ENCODE measurements around the gene TMEM82. TPM values are rescaled to one million over a fixed set of nuclear protein-coding genes. Genes with fewer than 3 reads are reported as not detected.
"Not testable (repeated sequence)": the region's sequence is repeated elsewhere in the genome, so short reads cannot be mapped to it uniquely, and the experiment has no call there.

The TMEM82 gene
- not detected in 2 replicates for total RNA-seq

DNA sequence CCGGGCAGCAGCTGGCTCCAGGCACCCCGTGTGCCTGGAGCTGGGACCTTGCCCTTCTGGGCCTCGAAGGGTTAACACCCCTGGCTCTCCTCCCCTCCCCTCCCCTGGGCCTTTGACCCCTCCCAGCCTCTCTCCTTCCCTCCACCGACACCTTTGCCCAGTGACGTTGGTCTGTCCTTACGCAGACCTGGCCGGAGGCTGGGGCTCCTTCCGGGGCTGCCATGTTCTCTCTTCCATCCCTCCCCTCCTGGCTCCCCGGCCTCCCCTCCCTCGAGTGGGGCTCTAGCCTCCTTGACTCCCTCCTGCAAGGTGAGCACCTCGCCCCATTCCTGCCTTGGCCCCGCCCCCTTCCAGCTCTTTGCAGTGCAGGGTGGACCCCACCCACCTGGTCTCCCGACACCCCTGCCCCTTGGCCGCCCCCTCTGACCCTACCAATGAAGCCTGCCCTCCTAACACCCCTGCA is at the start of gene TMEM82:
TSS of gene TMEM82 (plus strand) at position 161 of the 463 bp plus-strand sequence. CDS start at position 222, 61 bp downstream.
- no peak for DNase-seq (ENCODE audit: extremely low read depth, low read depth, low spot score)

DNA sequence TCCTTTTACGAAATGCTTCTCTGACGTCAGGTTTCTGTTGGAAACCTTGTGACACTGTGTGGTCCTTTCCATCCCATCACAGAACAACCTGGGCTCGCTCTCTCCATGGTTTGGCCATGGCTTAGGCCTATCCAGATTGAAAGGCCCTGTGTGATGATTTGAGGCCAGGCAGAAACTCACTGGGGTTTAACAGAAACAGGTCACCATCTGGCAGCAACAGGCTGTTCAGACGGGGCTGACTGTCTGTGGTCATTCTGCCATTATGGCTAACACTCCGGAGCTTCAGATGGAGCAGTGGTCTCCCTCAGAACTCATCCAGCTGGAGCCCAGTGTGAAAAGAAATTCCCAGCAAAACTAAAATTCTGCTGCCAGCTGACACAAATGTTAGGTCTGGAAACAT is 48.9 kb upstream of the TMEM82 start:
- DNase-seq (ENCODE audit: extremely low read depth, low read depth, low spot score): no peak

DNA sequence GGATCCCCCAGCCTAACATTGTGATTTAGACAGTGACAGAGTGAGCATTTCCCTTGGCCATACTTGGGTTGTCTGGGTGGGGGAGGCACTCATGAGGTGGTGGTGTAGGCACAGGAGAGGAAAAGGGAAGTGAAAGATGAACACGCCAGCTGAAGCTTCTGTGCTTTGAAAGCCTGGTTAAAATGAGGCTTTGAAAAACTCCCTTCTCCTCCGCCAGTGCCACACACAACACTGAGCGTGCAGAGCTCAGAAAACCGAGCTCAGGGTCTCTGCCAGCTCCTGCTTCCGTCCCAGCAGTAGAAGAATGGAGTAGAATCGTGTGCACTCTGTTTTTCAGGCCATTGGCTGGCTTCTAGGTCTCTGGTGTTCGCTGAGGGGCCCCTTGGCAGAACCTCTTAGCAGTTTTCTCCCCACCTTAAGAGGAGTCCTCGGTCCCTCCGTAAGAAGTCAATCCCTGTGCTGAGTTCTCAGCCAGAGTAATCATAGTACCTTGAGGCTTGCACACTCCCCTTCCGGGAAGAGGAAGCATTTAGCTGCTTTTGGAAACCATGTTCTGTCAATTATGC is 45.3 kb upstream of the TMEM82 start:
- no peak for DNase-seq (ENCODE audit: extremely low read depth, low read depth, low spot score)

DNA sequence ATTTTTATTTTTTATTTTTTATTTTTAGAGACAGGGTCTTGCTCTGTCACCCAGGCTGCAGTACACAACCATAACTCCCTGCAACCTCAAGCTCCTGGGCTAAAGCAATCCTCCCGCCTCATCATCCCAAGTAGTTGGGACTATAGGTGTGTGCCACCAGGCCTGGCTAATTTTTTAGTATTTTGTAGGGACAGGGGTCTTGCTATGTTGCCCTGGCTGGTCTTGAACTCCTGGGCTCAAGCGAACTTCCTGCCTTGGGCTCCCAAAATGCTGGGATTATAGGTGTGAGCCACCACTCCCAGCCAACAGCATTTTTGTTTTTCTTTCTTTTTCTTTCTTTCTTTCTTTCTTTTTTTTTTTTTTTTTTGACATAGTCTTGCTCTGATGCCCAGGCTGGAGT is 44.1 kb upstream of the TMEM82 start:
- DNase-seq (ENCODE audit: extremely low read depth, low read depth, low spot score): no peak

DNA sequence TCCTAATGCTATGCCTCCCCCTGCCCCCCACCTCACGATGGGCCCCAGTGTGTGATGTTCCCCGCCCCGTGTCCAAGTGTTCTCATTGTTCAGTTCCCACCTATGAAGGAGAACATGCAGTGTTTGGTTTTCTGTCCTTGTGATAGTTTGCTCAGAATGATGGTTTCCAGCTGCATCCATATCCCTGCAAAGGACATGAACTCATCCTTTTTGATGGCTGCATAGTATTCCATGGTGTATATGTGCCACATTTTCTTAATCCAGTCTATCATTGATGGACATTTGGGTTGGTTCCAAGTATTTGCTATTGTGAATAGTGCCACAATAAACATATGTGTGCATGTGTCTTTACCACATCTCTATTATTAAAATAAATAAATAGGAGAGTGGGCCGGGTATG is 43.0 kb upstream of the TMEM82 start:
- not testable (repeated sequence) for DNase-seq (ENCODE audit: extremely low read depth, low read depth, low spot score)

DNA sequence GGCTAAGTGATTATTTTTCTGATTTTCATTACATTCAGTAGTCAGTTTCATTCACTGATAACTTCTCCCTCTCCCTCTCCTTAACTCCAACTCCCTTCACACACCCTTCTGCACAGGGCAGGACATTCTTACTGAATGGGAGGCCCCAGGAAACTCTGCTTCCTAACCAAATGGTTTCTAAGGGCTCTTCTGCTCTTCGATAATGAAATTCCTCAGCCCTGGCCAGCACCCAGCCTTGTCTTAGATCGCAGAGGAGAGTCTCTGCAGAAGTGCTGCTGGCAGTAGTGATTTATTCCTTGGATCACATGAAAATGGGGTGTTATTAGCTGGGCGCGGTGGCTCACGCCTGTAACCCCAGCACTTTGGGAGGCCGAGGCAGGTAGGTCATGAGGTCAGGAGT is 41.8 kb upstream of the TMEM82 start:
- no peak for DNase-seq (ENCODE audit: extremely low read depth, low read depth, low spot score)

DNA sequence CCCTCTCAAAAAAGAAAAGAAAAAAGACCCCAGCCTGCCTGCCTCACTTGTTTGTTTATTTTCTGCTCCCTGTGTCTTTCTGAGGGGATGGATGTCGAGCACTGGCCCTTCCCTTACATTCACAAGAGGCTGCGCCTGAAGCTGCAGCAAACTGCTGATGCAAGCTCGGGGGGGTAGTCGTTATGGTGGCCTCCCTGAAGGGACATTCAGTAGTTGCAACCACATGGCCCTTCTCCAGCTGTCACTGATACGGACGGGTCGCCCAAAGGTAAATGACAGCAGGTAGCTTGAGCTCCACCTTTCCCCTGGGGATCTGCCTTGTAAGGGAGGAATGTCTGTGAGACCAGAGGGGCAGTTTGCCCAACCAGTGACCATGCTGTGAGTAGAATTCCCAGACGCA is 40.5 kb upstream of the TMEM82 start:
- no peak for DNase-seq (ENCODE audit: extremely low read depth, low read depth, low spot score)

DNA sequence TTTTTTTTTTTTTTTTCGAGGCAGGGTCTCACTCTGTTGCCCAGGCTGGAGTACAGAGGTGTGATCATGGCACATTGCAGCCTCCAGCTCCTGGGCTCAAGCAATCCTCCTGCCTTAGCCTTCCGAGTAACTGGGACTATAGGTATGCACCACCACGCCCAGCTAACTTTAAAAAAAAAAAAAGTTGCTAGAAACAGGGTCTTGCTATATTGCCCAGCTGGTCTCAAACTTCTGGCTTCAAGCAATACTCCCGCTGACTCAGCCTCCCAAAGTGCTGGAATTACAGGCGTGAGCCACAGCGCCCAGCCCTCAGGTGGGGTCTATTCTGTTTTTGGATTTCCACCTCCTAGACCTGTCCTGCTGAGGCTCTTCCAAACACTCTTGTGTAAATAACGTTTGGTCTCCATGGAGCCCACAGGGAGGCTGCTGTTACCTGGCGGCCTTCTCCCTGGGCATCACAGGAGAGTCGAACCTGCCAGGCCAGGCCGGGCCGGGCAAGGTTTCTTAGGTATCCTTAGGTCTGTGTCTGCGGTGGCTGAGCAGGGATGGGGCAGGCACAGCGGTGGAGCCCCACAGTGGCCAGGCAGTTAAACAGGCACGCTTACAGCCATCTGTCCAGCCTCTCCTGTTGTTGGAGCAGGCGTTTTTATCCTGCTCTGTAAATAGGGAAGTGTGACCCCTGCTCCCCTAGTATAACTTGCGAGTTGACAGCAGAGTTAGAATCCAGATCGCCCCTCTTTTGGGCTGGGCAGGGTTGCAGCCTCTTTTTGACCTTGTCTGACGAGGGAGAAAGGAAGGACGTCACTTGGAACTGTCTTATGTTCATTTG is 39.4 kb upstream of the TMEM82 start:
- DNase-seq (ENCODE audit: extremely low read depth, low read depth, low spot score): no peak

DNA sequence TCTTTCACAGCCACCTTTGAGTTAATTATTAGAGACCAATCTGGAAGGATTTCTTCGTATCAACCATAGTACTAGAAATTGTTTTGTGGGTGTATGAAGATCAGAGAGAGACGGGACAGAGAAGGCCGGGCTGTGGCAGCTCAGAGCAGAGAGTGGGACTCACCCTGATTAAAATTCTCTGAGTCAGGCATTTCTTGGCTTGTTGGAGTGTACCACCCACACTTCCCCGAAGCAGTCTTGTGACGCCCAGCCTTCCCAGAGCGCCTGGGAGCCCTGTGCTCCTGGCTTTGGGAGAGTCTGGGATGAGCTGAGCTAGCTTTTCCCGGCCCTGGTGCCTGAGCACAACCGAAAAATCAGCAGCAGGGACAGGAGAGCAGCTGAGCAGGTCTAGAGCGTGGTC is 38.7 kb upstream of the TMEM82 start:
- no peak for DNase-seq (ENCODE audit: extremely low read depth, low read depth, low spot score)

DNA sequence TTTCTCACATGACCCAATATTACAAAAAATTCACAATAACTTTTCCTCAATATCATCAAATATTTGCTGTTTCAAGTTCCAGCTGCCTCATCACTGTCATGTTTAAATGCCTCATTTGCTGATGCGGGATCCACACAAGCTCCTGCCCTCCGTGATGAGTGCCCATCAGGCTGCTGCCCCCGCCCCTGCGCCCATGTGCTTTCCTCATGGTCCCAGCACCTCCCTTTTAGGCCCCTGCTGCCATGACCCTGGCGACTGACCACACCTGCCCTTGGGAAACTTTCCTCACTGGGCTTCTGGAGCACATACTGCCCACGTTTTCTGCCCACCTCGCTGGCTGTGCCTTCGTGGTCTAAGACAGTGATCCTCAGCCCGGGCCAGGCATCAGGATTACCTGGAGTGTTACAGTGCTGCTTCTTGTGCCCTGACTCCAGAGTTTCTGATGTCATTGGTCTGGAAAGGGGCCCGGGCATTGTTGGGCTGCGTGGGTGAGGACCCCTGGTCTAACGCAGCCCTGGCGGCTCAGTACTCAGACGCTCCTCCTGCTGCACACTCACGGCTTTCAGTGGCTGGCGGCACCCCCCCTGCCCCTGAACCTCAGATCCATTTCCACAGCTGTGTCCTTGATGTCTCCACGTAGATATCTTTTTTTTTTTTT is 37.6 kb upstream of the TMEM82 start:
- DNase-seq (ENCODE audit: extremely low read depth, low read depth, low spot score): no peak

DNA sequence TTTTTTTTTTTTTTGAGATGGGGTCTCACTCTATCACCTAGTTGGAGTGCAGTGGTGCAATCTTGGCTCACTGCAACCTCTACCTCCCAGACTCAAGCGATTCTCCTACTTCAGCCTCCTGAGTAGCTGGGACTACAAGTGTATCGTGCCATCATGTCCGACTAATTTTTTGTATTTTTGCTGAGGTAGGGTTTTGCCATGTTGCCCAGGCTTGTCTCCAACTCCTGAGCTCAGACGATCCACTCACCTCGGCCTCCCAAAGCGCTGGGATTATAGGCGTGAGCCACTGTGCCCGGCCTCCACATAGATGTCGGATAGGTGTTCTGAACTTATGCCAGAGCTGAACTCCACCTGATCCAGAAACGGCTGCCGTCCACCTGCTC is 37.1 kb upstream of the TMEM82 start:
- DNase-seq (ENCODE audit: extremely low read depth, low read depth, low spot score): no peak

DNA sequence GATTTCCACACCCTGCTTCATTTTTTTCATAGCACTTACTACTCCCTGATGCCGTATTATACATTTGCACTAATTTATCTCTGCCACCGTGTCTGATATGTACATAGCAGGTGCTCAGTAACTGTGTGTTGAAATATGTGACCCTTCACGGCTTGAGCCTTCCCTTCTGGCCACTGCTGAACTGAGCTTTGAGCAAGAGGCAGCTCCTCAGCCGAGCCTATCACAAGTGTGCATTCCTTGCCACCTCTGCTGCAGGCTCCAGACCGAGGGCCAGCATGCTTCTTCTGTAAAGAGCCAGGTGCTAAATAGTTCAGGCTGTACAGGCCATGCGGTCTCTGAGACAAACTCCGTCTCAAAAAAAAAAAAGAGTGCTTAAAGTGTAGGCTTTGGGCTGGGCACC is 35.5 kb upstream of the TMEM82 start:
- DNase-seq (ENCODE audit: extremely low read depth, low read depth, low spot score): no peak

DNA sequence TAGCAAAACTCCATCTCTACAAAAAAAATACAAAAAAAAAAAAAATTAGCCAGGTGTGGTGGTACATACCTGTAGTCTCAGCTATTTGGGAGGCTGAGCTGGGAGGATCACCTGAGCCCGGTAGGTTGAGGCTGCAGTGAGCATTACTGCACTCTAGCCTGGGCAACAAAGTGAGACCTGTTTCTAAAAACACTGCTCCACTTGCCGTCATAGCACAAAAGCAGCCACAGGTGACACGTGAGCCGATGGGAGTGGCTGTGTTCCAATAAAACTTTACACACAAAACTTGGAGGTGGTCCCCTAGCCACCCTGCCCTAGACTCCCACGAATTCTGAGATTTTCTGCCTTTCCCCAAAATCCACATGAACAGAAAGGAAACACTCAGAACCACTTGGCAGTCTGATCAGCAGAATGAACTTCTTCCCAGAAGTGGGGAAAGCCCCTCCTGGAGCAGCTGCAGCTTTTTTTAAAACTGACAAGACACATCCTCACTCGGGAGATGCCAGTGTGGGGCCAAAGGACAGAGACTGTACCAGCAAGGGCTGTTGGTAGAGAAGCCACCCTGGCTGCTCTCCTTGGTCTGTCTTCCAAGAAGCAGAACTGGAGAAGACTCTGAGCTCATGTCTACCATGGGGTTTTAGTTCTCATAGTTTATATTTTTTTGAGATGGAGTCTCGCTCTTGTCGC is 34.9 kb upstream of the TMEM82 start:
- no peak for DNase-seq (ENCODE audit: extremely low read depth, low read depth, low spot score)

DNA sequence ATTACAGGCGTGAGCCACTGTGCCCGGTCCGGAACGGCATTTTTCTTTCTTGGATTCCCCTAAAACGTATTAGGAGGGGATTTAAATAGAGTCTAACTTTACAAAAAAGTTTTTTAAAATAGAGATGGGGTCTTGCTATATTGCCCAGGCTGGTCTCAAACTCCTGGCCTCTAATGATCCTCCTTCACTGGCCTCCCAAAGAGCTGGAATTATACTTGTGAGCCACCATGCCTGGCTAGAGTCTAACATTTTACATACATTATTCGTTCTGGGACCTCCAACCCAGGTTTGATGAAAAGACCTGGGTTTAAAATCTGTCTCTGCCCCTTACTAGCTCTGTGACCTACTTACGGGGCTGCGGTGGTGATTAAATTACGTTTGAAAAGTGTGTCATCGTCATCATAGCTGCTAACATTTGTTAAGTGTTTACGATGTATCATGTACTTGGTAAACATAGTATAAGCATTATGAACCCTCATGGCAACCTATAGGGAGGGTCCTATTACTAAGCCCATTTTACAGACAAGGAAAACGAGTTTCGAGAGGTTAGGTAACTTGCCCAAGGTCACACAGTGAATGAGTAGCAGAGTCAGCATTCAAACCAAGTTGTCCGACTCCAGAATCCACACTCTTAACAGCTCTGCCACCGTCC is 33.7 kb upstream of the TMEM82 start:
- no peak for DNase-seq (ENCODE audit: extremely low read depth, low read depth, low spot score)

DNA sequence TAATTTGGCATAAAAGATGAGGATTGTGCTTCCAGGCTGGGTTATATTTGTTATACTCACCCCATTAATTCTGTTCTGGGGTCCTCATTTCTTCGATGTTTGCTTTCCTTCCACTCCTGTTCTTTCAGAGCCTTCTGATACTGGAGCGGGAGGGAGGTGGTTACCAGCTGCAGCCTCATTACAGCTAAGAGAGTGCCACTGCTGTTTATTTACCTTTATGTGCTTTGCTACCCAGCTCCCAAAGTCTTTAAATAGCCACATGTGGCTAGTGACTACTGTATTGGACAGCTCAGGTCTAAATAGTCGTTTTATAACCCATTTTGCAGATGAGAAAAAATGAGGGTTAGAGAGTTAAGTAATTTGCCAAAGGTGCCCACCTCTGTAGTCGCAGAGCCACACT is 33.1 kb upstream of the TMEM82 start:
- no peak for DNase-seq (ENCODE audit: extremely low read depth, low read depth, low spot score)

DNA sequence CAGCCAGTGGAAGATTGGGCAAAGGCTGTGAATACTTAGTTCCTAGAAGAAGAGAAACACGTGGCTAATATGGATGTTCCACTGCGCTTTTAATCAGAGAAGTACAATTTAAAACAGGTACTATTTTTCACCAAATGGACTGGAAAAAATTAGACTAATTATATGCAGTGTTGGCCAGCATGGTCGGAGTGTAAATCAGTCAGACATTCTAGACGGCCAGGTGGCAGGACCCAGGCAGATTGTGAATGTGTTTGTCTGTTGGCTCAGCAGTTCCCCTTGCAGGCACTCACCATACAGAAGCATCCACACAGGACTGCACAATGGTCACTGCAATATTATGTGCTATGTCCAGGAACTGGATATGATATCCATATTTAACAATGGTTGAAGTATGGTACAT is 30.1 kb upstream of the TMEM82 start:
- no peak for DNase-seq (ENCODE audit: extremely low read depth, low read depth, low spot score)

DNA sequence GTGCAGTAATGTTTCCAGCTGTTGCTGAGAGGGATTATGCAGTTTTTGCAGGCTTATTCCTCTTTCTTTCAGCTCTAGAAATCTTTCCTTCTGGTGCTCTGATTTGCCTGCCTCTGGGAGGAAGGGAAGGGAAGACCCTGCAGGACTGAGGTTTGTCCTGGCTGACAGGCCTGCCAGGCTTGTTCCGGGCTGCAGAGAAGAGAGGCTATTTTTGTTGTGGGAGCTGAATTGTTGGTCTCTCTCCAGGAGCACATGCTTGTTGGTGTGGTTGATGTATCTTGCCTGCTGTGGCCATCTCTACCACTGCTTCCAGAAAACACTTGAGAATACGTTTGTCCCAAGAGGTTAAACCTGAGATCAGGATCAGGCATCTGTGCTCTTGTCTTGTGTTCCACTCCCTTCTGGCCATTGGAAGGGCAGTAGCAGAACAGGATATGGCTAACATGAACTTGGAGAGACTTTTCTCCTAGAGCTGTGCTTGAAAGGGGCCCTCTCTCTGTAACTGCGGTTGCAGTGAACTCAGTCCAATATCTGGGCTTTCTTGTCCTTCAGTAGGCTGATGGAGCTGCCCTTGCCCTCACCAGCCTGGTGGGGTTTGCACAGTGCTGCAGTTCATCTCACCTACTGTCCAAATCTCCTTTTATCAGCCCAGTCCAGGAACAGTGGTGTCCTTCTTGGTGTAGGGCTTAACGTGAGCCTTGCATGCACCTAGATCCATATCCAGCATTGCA is 27.7 kb upstream of the TMEM82 start:
- DNase-seq (ENCODE audit: extremely low read depth, low read depth, low spot score): no peak

DNA sequence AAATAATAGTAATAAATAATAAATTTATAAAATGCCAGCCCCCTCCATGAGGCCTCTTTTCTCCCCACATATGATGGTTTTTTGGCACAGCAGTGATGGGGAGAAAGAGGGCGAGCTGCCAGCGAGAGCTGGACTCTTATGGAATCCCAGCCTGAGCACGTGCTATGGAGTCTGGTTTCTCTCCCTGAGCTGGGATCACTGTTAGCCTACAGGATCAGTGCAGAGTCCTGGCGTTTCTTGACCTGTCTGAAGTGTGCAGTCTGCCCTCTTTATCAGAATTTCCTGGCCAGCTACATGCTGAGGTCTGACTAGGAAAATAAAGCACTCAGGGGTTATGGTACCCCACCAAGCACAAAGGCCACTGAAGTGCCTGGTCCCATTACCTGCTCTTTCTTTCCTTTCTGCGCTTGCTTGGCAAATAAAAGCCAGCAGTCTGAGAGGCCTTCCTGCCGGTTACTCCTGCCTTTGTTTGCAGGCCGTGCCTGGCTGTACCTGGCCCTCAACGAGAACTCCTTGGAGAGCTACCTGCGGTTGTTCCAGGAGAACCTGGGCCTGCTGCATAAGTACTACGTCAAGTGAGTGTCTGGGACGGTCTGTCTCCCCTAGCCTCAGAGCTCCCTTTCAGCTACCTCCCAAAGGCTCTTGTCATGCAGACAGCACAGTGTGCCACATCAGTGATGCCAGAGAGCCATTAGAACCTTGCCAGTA is 24.7 kb upstream of the TMEM82 start:
- no peak for DNase-seq (ENCODE audit: extremely low read depth, low read depth, low spot score)

DNA sequence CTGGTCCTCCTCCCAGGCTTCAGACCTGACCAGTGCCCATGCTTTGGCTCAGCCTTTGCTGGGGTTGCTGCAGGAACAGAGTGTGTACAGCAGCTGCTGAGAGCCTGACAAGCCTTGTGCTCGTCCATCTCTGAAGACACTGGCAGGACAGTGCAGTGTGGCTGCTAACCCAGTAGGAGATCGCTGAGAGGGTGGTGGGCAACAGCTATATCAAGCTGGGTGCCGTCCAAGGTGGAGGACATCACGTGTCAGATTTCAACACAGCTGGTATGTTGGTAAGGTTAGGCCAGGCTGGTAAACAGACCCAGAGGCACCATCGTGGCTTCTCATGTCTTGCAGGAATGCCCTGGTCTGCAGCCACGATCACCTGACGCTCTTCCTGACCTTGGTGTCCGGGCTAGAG is 24.1 kb upstream of the TMEM82 start:
- DNase-seq (ENCODE audit: extremely low read depth, low read depth, low spot score): no peak

All from glomerular endothelial cell (primary cell).